Femur (tissue), 1 donor: ENCODE measurements around the gene HMGB1.
A peak's percentile ranks its signal among the peaks of the same experiment; 100 is the strongest.

ENCODE experiments used
- DNase-seq: peaks from one replicate; pipeline ENCODE4 v3.0.0-alpha.2; 2017

The HMGB1 gene

GRCh38 chr13:30465593-30466357 is at the start of gene HMGB1:
Gene HMGB1 (minus strand): TSS chr13:30465936. CDS start chr13:30463680, 2,256 bp downstream.
- peak; percentile 99 for DNase-seq

GRCh38 chr13:30510811-30511371 is 45.2 kb upstream of the HMGB1 start:
- no peak for DNase-seq

GRCh38 chr13:30510091-30510490 is 44.4 kb upstream of the HMGB1 start:
- no peak for DNase-seq

GRCh38 chr13:30509254-30510050 is 43.7 kb upstream of the HMGB1 start:
- DNase-seq, result no peak

- no peak for DNase-seq
Observed at GRCh38 chr13:30504081-30504480, 38.3 kb upstream of the HMGB1 start.

GRCh38 chr13:30502237-30502636 is 36.5 kb upstream of the HMGB1 start:
- DNase-seq, result no peak

- DNase-seq, result no peak
Observed at GRCh38 chr13:30499338-30499737, 33.6 kb upstream of the HMGB1 start.

- no peak for DNase-seq
Observed at GRCh38 chr13:30496147-30496546, 30.4 kb upstream of the HMGB1 start.

GRCh38 chr13:30495746-30496145 is 30.0 kb upstream of the HMGB1 start:
- DNase-seq, result no peak

- no peak for DNase-seq
Observed at GRCh38 chr13:30493658-30494381, 28.1 kb upstream of the HMGB1 start.

- no peak for DNase-seq
Observed at GRCh38 chr13:30487075-30487470, 21.3 kb upstream of the HMGB1 start.

GRCh38 chr13:30486230-30487074 is 20.7 kb upstream of the HMGB1 start:
- DNase-seq, result peak; percentile 36

- DNase-seq, result no peak
Observed at GRCh38 chr13:30481241-30481760, 15.6 kb upstream of the HMGB1 start.

GRCh38 chr13:30480292-30480950 is 14.7 kb upstream of the HMGB1 start:
- no peak for DNase-seq

GRCh38 chr13:30479883-30480219 is 14.1 kb upstream of the HMGB1 start:
- DNase-seq, result no peak

- no peak for DNase-seq
Observed at GRCh38 chr13:30479154-30479882, 13.6 kb upstream of the HMGB1 start.

- DNase-seq, result no peak
Observed at GRCh38 chr13:30477346-30478195, 11.8 kb upstream of the HMGB1 start.

GRCh38 chr13:30473675-30474074 is 7.9 kb upstream of the HMGB1 start:
- DNase-seq, result no peak

- no peak for DNase-seq
Observed at GRCh38 chr13:30466841-30467252, 1.1 kb upstream of the HMGB1 start.

- no peak for DNase-seq
Observed at GRCh38 chr13:30466358-30466714, 600 bp upstream of the HMGB1 start.
